ENCODE data around the gene BANK1. TPM values are rescaled to one million over a fixed set of nuclear protein-coding genes. Genes with fewer than 3 reads are reported as not detected.

The BANK1 gene
- total RNA-seq, 4 donors from 2014 or later = 0.22 to 1.4 (median 0.96) TPM

- no peak for TF ChIP-seq CTCF (IDR thresholded peaks at IDR 0.05)
- no peak for TF ChIP-seq POLR2A (IDR thresholded peaks at IDR 0.05)
- WGBS, 2 donors = 50 to 65% methylated on average over 1 of the region's 1 CpG
- intact Hi-C loops (cut with DNase I; ENCODE audit: low total_unique reads) = no loop called here
- no peak for DNase-seq (ENCODE audit: low spot score in 2 of 2)
- no peak overlapping the region for H3K4me3 ChIP-seq (ENCODE audit: low read depth, poor library complexity, severe bottlenecking)
These were observed 170.6 kb downstream of the BANK1 start for GRCh38 chr4:101961144-101961543.

GRCh38 chr4:101967697-101968346 is 177.3 kb downstream of the BANK1 start:
- intact Hi-C loops (cut with DNase I; ENCODE audit: low total_unique reads) = no loop called here
- TF ChIP-seq POLR2A (IDR thresholded peaks at IDR 0.05) = no peak
- TF ChIP-seq CTCF (IDR thresholded peaks at IDR 0.05) = no peak
- DNase-seq (ENCODE audit: low spot score in 2 of 2) = no peak
- H3K4me3 ChIP-seq (ENCODE audit: low read depth, poor library complexity, severe bottlenecking) = no peak overlapping the region
- 79 to 81% methylated on average over 2 of the region's 2 CpGs for WGBS, 2 donors

GRCh38 chr4:101968364-101968763 is 177.8 kb downstream of the BANK1 start:
- WGBS, 2 donors = 71 to 85% methylated on average over 2 of the region's 2 CpGs
- no peak overlapping the region for H3K4me3 ChIP-seq (ENCODE audit: low read depth, poor library complexity, severe bottlenecking)
- intact Hi-C loops (cut with DNase I; ENCODE audit: low total_unique reads) = no loop called here
- no peak for DNase-seq (ENCODE audit: low spot score in 2 of 2)
- no peak for TF ChIP-seq CTCF (IDR thresholded peaks at IDR 0.05)
- no peak for TF ChIP-seq POLR2A (IDR thresholded peaks at IDR 0.05)

GRCh38 chr4:101969965-101970364 is 179.4 kb downstream of the BANK1 start:
- 86 to 91% methylated on average over 6 of the region's 6 CpGs for WGBS, 2 donors
- intact Hi-C loops (cut with DNase I; ENCODE audit: low total_unique reads) = no loop called here
- H3K4me3 ChIP-seq (ENCODE audit: low read depth, poor library complexity, severe bottlenecking) = no peak overlapping the region
- TF ChIP-seq POLR2A (IDR thresholded peaks at IDR 0.05) = no peak
- no peak for TF ChIP-seq CTCF (IDR thresholded peaks at IDR 0.05)
- no peak for DNase-seq (ENCODE audit: low spot score in 2 of 2)

GRCh38 chr4:101970547-101971155 is 180.1 kb downstream of the BANK1 start:
- intact Hi-C loops (cut with DNase I; ENCODE audit: low total_unique reads) = no loop called here
- no peak overlapping the region for H3K4me3 ChIP-seq (ENCODE audit: low read depth, poor library complexity, severe bottlenecking)
- no peak for DNase-seq (ENCODE audit: low spot score in 2 of 2)
- 84 to 85% methylated on average over 6 of the region's 6 CpGs for WGBS, 2 donors
- TF ChIP-seq POLR2A (IDR thresholded peaks at IDR 0.05) (no peak), CTCF (IDR thresholded peaks at IDR 0.05) (no peak)
